ENCODE results near the gene SMARCE1.

DNA sequence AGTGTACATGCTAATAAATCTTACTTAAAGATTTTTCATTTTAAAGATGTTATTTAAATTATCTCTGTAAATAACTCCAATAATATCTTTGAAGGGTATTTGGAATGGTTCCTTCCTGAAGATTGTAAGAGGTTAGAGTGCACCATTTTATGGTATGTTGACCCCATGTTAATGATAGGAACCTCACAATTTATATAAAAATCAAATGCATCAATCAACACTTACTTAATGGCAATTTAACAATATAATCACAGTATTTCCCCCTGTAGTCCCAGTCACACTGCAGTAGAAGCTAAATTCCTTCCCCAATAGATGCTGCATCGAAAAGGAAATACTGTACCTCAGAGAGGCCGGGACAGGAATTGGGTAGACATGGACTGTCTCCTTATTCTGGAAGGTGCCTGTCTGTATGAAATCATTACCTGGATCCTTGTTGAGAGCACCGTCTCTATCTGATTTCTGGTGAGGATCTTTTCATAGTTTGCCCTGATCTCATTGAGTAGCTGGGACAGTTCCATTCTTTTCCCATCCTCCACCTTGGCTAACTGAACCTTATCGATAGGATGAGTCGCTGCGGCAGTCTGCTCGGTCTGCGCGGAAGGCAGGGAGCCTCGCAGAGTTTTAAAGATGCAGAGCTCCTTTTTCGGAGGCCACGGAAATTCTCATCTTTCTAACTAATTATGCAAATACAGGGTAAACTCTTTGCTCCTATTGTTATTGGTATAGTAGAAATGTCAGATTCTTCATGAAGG, 17.1 kb upstream of the SMARCE1 start, which contains the start of gene KRT222:
- TF ChIP-seq, protein P1, sequence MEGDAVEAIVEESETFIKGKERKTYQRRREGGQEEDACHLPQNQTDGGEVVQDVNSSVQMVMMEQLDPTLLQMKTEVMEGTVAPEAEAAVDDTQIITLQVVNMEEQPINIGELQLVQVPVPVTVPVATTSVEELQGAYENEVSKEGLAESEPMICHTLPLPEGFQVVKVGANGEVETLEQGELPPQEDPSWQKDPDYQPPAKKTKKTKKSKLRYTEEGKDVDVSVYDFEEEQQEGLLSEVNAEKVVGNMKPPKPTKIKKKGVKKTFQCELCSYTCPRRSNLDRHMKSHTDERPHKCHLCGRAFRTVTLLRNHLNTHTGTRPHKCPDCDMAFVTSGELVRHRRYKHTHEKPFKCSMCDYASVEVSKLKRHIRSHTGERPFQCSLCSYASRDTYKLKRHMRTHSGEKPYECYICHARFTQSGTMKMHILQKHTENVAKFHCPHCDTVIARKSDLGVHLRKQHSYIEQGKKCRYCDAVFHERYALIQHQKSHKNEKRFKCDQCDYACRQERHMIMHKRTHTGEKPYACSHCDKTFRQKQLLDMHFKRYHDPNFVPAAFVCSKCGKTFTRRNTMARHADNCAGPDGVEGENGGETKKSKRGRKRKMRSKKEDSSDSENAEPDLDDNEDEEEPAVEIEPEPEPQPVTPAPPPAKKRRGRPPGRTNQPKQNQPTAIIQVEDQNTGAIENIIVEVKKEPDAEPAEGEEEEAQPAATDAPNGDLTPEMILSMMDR (conservative IDR thresholded peaks at IDR 0.05; ENCODE audit: low read depth, low read length): no peak
- TF ChIP-seq, protein P2, sequence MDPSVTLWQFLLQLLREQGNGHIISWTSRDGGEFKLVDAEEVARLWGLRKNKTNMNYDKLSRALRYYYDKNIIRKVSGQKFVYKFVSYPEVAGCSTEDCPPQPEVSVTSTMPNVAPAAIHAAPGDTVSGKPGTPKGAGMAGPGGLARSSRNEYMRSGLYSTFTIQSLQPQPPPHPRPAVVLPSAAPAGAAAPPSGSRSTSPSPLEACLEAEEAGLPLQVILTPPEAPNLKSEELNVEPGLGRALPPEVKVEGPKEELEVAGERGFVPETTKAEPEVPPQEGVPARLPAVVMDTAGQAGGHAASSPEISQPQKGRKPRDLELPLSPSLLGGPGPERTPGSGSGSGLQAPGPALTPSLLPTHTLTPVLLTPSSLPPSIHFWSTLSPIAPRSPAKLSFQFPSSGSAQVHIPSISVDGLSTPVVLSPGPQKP (IDR thresholded peaks at IDR 0.05; ENCODE audit: borderline replicate concordance, low read depth, low read length): no peak
- TF ChIP-seq RCOR1 (IDR thresholded peaks at IDR 0.05; ENCODE audit: insufficient replicate concordance, low read length) (no peak), POLR2A (IDR thresholded peaks at IDR 0.05; ENCODE audit: low read depth, low read length) (no peak), RAD21 (IDR thresholded peaks at IDR 0.05; ENCODE audit: low read length) (no peak), CEBPB (IDR thresholded peaks at IDR 0.05; ENCODE audit: low read depth, low read length) (no peak), USF2 (IDR thresholded peaks at IDR 0.05; ENCODE audit: low read depth, low read length) (no peak), MXI1 (IDR thresholded peaks at IDR 0.05; ENCODE audit: borderline replicate concordance, low read depth, low read length) (no peak)

All from IMR-90 (cell line).